ENCODE results near the gene TBC1D4.

- no peak for TF ChIP-seq CTCF (IDR thresholded peaks at IDR 0.05 in 2 of 3, conservative IDR thresholded peaks at IDR 0.05 in 1 of 3; ENCODE audit: insufficient read depth in 2 of 3, low read depth in 1 of 3, low read length in 3 of 3)
- no peak for TF ChIP-seq TAF1 (IDR thresholded peaks at IDR 0.05; ENCODE audit: control insufficient read depth, extremely low read depth, insufficient read depth, low read length, severe bottlenecking)
Observed at GRCh38 chr13:75495938-75496337, 14.0 kb upstream of the TBC1D4 start.

All from K562 (cell line).